HL-60 (cell line): ENCODE data around the gene CNOT6.

Experiments
- CTCF ChIP-seq: IDR thresholded peaks from one replicate; pipeline ENCODE4 v1.5.1; 2011; ENCODE audit warnings: low read length, control low read depth, inconsistent platforms; ENCODE audit not compliant: insufficient read depth
- TF ChIP-seq, protein P1 (sequence below): IDR thresholded peaks from 2 replicates; pipeline ENCODE4 v1.6.1; 2012; ENCODE audit warnings: low read depth; ENCODE audit not compliant: insufficient replicate concordance

DNA sequence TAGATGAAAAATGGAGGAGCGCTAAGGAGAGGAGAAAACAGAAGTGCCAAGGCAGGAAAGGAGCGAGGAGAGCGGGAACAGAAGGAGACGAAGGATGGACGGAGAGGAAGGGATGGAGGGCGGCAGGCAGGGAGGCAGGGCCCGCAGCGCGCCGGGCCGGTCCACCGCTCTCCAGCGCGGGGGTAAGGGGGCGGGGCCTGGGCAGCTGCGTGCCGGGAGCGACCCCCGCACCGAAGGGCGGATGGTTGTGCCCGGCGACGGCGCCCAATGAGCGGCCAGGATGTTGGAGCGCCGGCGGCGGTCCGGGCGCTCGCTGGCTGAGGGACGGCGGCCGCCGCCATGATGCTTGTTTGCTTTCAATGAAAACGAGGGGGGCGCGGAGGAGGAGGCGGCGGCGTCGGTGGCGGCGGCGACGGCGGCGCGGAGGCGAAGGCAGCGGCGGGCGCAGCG is at the start of gene CNOT6:
- TF ChIP-seq, protein P1, sequence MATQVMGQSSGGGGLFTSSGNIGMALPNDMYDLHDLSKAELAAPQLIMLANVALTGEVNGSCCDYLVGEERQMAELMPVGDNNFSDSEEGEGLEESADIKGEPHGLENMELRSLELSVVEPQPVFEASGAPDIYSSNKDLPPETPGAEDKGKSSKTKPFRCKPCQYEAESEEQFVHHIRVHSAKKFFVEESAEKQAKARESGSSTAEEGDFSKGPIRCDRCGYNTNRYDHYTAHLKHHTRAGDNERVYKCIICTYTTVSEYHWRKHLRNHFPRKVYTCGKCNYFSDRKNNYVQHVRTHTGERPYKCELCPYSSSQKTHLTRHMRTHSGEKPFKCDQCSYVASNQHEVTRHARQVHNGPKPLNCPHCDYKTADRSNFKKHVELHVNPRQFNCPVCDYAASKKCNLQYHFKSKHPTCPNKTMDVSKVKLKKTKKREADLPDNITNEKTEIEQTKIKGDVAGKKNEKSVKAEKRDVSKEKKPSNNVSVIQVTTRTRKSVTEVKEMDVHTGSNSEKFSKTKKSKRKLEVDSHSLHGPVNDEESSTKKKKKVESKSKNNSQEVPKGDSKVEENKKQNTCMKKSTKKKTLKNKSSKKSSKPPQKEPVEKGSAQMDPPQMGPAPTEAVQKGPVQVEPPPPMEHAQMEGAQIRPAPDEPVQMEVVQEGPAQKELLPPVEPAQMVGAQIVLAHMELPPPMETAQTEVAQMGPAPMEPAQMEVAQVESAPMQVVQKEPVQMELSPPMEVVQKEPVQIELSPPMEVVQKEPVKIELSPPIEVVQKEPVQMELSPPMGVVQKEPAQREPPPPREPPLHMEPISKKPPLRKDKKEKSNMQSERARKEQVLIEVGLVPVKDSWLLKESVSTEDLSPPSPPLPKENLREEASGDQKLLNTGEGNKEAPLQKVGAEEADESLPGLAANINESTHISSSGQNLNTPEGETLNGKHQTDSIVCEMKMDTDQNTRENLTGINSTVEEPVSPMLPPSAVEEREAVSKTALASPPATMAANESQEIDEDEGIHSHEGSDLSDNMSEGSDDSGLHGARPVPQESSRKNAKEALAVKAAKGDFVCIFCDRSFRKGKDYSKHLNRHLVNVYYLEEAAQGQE = no peak
- TF ChIP-seq CTCF = no peak
